ENCODE data around the gene CCDC17.
A peak's percentile ranks its signal among the peaks of the same experiment; 100 is the strongest.

Gene CCDC17

GRCh38 chr1:45583666-45584350 is 40.0 kb downstream of the CCDC17 start, which contains the start of gene NASP:
TSS of gene NASP (plus strand) at chr1:45584041. CDS start at chr1:45584147, 106 bp downstream.
- DNase-seq (ENCODE audit: low read depth, low spot score) = peak; percentile 94

- DNase-seq (ENCODE audit: low read depth, low spot score) = peak; percentile 98
These were observed 40.6 kb downstream of the CCDC17 start for GRCh38 chr1:45583264-45583665.

DNA sequence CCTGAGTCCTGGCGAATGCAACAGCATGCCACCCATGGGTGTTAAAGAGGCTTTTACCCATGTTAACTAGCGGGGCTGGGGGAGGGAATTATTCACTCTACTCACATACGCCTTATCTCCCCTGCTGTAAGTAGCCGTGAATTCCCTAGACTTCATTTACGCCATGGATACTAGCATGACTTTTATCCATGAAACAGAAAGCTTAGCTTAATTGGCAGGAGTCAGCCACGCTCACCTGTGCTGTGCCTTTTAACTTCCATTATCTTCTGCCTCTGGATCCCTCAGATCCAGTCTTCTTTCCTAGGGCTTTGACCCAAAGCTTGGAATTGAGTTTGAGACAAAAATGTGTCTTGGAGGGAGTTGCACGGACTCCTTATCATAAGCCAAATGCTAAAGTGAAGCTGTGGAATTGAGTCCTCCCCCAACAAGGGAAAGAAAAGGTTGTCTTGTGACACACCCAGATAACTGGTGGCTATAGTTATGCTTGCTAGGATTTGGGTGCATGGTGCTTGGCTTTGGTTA is 49.7 kb downstream of the CCDC17 start:
- DNase-seq (ENCODE audit: low read depth, low spot score) = no peak

GRCh38 chr1:45573231-45573804 is 50.5 kb downstream of the CCDC17 start:
- DNase-seq (ENCODE audit: low read depth, low spot score) = no peak

GRCh38 chr1:45570631-45571030 is 53.2 kb downstream of the CCDC17 start:
- DNase-seq (ENCODE audit: low read depth, low spot score) = no peak
